Spleen (tissue), 11 donors: ENCODE measurements around the gene FBLN5. TPM values are rescaled to one million over a fixed set of nuclear protein-coding genes. Genes with fewer than 3 reads are reported as not detected.

Experiments used
- DNase-seq: peaks from one replicate; pipeline ENCODE4 v3.0.0-alpha.2; 2020
- H3K27ac ChIP-seq, 8 donors: fragments of 200-600 bp; sonication (generic) in 7 of 8; 1 replicate in 4 of 8; 2 replicates in 4 of 8; pipeline versions ENCODE4 v1.5.0 to v1.8.0; 2016 to 2021; ENCODE audit warnings: inconsistent platforms in 4 of 8, mild to moderate bottlenecking in 4 of 8, moderate library complexity in 1 of 8
- H3K27me3 ChIP-seq, 7 donors: fragments of 200-600 bp; sonication (generic) in 6 of 7; replicated peaks in 1 of 7; 1 replicate in 4 of 7; 2 replicates in 3 of 7; pipeline versions ENCODE4 v1.5.0 to v1.8.0; 2016 to 2021; ENCODE audit warnings: inconsistent platforms in 3 of 7, mild to moderate bottlenecking in 1 of 7
- H3K36me3 ChIP-seq, 6 donors: fragments of 200-600 bp; sonication (generic) in 5 of 6; 1 replicate in 4 of 6; 2 replicates in 2 of 6; pipeline versions ENCODE4 v1.5.0 to v1.8.0; 2016 to 2021; ENCODE audit warnings: inconsistent platforms in 2 of 6
- H3K4me1 ChIP-seq, 6 donors: fragments of 200-600 bp; sonication (generic) in 5 of 6; 1 replicate in 3 of 6; 2 replicates in 3 of 6; pipeline versions ENCODE4 v1.5.0 to v1.8.0; 2016 to 2021; ENCODE audit warnings: inconsistent platforms in 3 of 6
- H3K4me3 ChIP-seq, 8 donors: fragments of 200-600 bp; sonication (generic) in 7 of 8; 1 replicate in 4 of 8; 2 replicates in 4 of 8; pipeline versions ENCODE4 v1.5.0 to v1.8.0; 2016 to 2021; ENCODE audit warnings: inconsistent platforms in 4 of 8, mild to moderate bottlenecking in 4 of 8, moderate library complexity in 2 of 8
- H3K9me3 ChIP-seq, 8 donors: fragments of 200-600 bp; sonication (generic) in 7 of 8; 1 replicate in 4 of 8; 2 replicates in 4 of 8; pipeline versions ENCODE4 v1.5.0 to v1.8.0; 2016 to 2021; ENCODE audit warnings: inconsistent platforms in 4 of 8
- POLR2A ChIP-seq, 3 donors: fragments of 450-650 bp; IDR thresholded peaks; one replicate each; pipeline ENCODE4 v1.5.1; 2017; ENCODE audit warnings: antibody characterized with exemption in 3 of 3, mild to moderate bottlenecking in 1 of 3
- POLR2AphosphoS5 ChIP-seq, 3 donors: sonication (generic); formaldehyde crosslinking; IDR thresholded peaks; one replicate each; pipeline ENCODE4 v1.5.1; 2017; ENCODE audit warnings: antibody characterized with exemption in 3 of 3
- WGBS, 5 donors: extraction: QIAGEN DNeasy Blood & Tissue Kit in 3 of 5; methylation state at CpG; one replicate each; pipeline versions ENCODE4 v1.1.5 to v1.1.7; 2013 to 2018; 5-methylcytosine and 5-hydroxymethylcytosine counted together
- intact Hi-C: fragments of 100-400 bp; cut with DNase I; formaldehyde crosslinking; loops from one replicate; pipeline ENCODE4 v1.15.0; 2023; ENCODE audit warnings: low total_unique reads
- polyA plus RNA-seq, 3 donors: library from polyadenylated mRNA; stranded (reverse); fragments of 200-250 nt; gene quantifications; one replicate each; pipeline ENCODE4 v1.2.1, GENCODE V29; 2013
- total RNA-seq, 7 donors: library from RNA; depleted of rRNA in 3 of 7; stranded (reverse); fragments of >200 nt in 3 of 7; fragmentation: NEBNext Ultra II Directional in 4 of 7; extraction: Animal tissue kit (Norgen Biotek cat#: 25700) in 4 of 7; gene quantifications; one replicate each; pipeline versions ENCODE4 v1.1.0 to v1.2.1, GENCODE V29; 2016 to 2021
- TF ChIP-seq, protein P1 (sequence below), 11 experiments: fragments of 200-600 bp in 7 of 11; fragments of 450-650 bp in 4 of 11; sonication (generic) in 4 of 11; IDR thresholded peaks in 8 of 11; conservative IDR thresholded peaks in 3 of 11; 1 replicate in 7 of 11; 2 replicates in 4 of 11; pipeline versions ENCODE4 v1.4.0 to v1.8.0; 2016 to 2021; ENCODE audit warnings: antibody characterized with exemption in 11 of 11, inconsistent platforms in 4 of 11, mild to moderate bottlenecking in 1 of 11
- donor health status: healthy with polysubstance abuse.
- donor health status: DM: no; HTN: no; CAD: no; lungs with moderate emphysema.
- donor health status: DM: no; HTN: no; CAD: no.
- donor health status: Bipolar disorder and iron deficiency.
- donor health status: healthy.
- donor health status: DM: no; HTN: no; CAD: no.
- donor health status: DM: yes; HTN: yes; CAD: no.

FBLN5 gene
- total and polyA plus RNA-seq, 10 donors, result 26.4 to 396 (median 102) TPM

GRCh38 chr14:91918186-91918883 is 29.2 kb downstream of the FBLN5 start:
- intact Hi-C loops, result no loop called here
- no peak for DNase-seq
- TF ChIP-seq POLR2AphosphoS5 (IDR thresholded peaks at IDR 0.05) (peak in 1 of 3 donors; percentile 50), POLR2A (IDR thresholded peaks at IDR 0.05) (no peak)
- TF ChIP-seq, protein P1, sequence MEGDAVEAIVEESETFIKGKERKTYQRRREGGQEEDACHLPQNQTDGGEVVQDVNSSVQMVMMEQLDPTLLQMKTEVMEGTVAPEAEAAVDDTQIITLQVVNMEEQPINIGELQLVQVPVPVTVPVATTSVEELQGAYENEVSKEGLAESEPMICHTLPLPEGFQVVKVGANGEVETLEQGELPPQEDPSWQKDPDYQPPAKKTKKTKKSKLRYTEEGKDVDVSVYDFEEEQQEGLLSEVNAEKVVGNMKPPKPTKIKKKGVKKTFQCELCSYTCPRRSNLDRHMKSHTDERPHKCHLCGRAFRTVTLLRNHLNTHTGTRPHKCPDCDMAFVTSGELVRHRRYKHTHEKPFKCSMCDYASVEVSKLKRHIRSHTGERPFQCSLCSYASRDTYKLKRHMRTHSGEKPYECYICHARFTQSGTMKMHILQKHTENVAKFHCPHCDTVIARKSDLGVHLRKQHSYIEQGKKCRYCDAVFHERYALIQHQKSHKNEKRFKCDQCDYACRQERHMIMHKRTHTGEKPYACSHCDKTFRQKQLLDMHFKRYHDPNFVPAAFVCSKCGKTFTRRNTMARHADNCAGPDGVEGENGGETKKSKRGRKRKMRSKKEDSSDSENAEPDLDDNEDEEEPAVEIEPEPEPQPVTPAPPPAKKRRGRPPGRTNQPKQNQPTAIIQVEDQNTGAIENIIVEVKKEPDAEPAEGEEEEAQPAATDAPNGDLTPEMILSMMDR (IDR thresholded peaks at IDR 0.05 in 8 of 11, conservative IDR thresholded peaks at IDR 0.05 in 3 of 11), result no peak
- WGBS, 5 donors, result 64 to 84% (median 78%) methylated on average over 5 of the region's 5 CpGs
- peak overlapping the region in 5 of 8 donors; percentile 44 to 71 (median 59) for H3K27ac ChIP-seq
- no peak overlapping the region for H3K4me3 ChIP-seq
- H3K9me3 ChIP-seq, result no peaks in the 10 kb centered on the region
- H3K4me1 ChIP-seq, result peaks cover 0 to 11% (median 0%) of the 10 kb centered on the region in 6 donors
- H3K27me3 ChIP-seq, result no peaks in the 10 kb centered on the region
- H3K36me3 ChIP-seq, result peaks cover 0 to under 1% (median 0%) of the 10 kb centered on the region in 6 donors

GRCh38 chr14:91912035-91912434 is 35.5 kb downstream of the FBLN5 start:
- TF ChIP-seq POLR2AphosphoS5 (IDR thresholded peaks at IDR 0.05) (no peak), POLR2A (IDR thresholded peaks at IDR 0.05) (no peak)
- TF ChIP-seq, protein P1 (IDR thresholded peaks at IDR 0.05 in 8 of 11, conservative IDR thresholded peaks at IDR 0.05 in 3 of 11), result no peak
- H3K27ac ChIP-seq, result peak overlapping the region in 4 of 8 donors; percentile 34 to 62 (median 53)
- no peaks in the 10 kb centered on the region for H3K27me3 ChIP-seq
- 65 to 78% (median 66%) methylated on average over 5 of the region's 5 CpGs for WGBS, 5 donors
- intact Hi-C loops, result no loop called here
- DNase-seq, result no peak
- peaks cover 5 to 43% (median 25%) of the 10 kb centered on the region in 6 donors for H3K4me1 ChIP-seq
- H3K4me3 ChIP-seq, result no peak overlapping the region
- no peaks in the 10 kb centered on the region for H3K36me3 ChIP-seq
- no peaks in the 10 kb centered on the region for H3K9me3 ChIP-seq

DNA sequence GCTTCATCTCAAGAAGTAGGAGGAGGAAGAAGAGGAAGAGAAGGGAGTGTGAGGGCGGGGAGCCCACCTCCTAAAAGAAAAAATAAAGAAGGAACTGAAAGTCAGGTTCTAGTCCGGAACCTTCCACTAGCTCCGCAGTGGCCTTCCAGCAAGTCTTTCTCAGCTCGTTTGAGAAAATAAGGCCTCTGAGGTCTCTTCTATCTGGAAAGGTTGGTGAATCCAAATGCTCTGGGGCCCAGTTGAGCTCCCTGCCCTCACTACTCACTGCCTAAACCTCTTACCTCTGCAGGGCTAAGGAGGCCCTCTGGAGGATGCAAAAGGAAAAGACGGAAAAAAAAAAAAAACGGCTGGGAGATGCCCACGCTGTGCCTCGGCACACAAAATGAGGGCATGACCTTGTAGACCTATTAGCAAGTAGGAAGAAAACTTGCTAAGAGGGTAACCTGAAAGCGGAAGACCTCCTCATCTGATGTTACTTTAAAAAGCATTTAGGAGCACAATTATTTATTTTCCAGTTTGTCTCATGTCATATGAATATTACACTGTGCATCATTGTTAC is 35.9 kb downstream of the FBLN5 start:
- Histone ChIP-seq H3K27me3 (no peaks in the 10 kb centered on the region), H3K36me3 (no peaks in the 10 kb centered on the region), H3K9me3 (no peaks in the 10 kb centered on the region), H3K4me3 (no peak overlapping the region), H3K4me1 (peaks cover 5 to 43% (median 25%) of the 10 kb centered on the region in 6 donors), H3K27ac (peak overlapping the region in 5 of 8 donors; percentile 29 to 62 (median 52))
- no peak for DNase-seq
- WGBS, 5 donors, result 16 to 30% (median 26%) methylated on average over 9 of the region's 9 CpGs
- TF ChIP-seq POLR2AphosphoS5 (IDR thresholded peaks at IDR 0.05) (peak in 1 of 3 donors; percentile 28), POLR2A (IDR thresholded peaks at IDR 0.05) (no peak)
- TF ChIP-seq, protein P1 (IDR thresholded peaks at IDR 0.05 in 8 of 11, conservative IDR thresholded peaks at IDR 0.05 in 3 of 11), result peak in 7 of 11 experiments; percentile 28 to 44 (median 41)
- intact Hi-C loops, result no loop called here

GRCh38 chr14:91910196-91910595 is 37.3 kb downstream of the FBLN5 start:
- Histone ChIP-seq H3K36me3 (no peaks in the 10 kb centered on the region), H3K27me3 (no peaks in the 10 kb centered on the region), H3K9me3 (no peaks in the 10 kb centered on the region), H3K4me3 (no peak overlapping the region), H3K4me1 (peaks cover 5 to 43% (median 25%) of the 10 kb centered on the region in 6 donors), H3K27ac (peak overlapping the region in 2 of 8 donors; percentile 52 to 54)
- intact Hi-C loops, result no loop called here
- 69 to 86% (median 74%) methylated on average over 9 of the region's 9 CpGs for WGBS, 5 donors
- no peak for TF ChIP-seq POLR2A (IDR thresholded peaks at IDR 0.05)
- TF ChIP-seq POLR2AphosphoS5 (IDR thresholded peaks at IDR 0.05), result no peak
- TF ChIP-seq, protein P1 (IDR thresholded peaks at IDR 0.05 in 8 of 11, conservative IDR thresholded peaks at IDR 0.05 in 3 of 11), result no peak
- DNase-seq, result no peak
